ENCODE results near the gene ORC2.
"Not testable (repeated sequence)": the region's sequence is repeated elsewhere in the genome, so short reads cannot be mapped to it uniquely, and the experiment has no call there.

The ORC2 gene

DNA sequence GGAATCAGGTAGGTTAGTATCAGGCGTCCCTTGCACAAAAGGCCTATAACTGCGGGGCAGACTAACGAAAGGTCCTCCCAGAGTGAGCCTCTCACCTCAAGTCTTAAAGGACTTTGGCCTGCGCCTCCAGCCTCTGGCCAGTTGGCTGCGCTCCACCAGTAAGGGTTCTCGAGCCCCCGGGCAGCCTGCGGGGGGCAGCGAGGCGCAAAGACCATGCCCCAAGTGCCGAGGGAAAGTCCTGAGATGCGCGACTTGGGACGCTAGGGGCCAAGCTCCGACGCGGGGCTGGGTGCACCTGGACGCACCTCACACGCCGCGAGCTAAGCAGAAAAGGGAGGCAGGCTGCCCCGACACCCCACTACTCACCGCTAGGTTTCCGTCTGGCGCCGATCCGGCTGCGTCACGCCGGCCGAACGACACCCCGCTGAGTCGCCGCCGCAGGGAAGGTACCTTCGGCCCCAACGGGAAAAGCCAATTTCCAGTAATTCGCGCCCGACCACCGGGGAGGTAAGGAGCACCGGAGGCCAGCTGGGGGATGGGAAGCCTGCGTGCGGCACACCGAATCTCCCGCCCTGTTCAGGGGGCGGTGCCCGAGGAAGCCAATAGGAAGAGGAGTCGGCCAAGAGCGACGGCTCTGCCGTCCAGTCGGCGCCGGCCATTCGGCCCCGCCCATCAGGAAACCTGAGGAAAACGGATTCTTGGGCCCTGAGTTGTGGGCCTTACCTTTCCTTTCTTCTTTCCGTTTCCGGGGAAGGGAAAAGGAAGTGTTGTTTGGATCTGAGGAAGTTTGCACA is at the start of gene ORC2:
ORC2 (minus strand) TSS at position 537 of the 794 bp plus-strand sequence. CDS start 5,537 bp downstream, outside the sequence.
- DNase-seq = peak; percentile 88

DNA sequence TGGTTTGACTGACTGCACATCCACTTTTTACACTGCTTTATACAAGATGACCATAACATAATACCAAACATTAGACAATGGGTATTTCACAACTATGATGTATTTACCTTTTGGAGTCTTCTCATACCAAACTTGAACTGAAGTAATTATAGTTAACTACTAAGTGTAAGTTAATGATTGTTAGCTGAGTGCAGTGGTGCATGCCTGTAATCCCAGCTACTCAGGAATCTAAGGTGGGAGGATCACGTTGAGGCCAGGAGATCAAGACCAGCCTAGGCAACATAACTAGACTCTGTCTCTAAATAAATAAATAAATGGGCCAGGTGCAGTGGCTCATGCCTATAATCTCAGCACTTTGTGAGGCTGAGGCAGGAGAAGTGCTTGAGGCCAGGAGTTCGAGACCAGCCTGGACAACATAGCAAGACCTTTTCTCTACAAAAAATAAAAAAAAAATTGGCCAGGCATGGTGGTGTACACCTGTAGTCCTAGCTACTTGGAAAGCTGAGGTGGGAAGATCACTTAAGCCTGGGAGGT is 44.9 kb upstream of the ORC2 start:
- no peak for DNase-seq

DNA sequence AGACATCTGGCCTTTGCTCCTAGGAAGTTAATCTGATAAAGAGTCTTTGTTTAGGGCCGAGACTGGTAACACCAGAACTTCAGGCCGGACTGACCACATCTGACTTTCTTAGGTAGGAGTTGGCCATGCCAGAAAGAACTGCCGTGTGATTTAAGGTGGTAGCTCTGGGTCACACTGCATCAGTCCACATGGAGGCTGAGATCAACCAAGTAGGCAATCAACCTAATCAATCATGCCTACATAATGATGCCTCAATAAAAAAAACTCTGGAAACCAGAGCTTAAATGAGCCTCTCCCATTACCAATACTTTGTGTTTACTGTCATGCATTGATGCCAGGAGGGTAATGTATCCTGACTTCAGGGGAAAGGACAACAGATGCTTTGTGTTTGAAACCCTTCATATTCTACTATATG is 44.1 kb upstream of the ORC2 start:
- DNase-seq = no peak

DNA sequence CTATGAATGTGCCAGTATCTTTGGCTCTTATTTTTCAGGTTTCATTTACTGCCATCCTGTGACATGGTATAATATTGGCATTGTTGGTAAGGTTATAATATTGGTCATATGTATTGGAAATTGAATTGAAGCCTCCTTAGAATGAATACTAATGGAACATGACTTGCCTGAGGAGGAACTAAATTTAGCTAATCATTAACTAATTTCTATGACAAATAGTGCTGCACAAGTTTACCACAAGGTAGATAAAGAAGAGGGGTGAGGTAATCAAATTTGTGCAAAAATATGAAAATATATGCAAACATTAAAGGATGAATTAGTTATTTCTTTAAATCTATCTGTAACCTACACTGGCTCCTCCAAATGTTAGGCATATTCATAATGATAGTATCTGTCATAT is 43.2 kb upstream of the ORC2 start:
- DNase-seq = no peak

DNA sequence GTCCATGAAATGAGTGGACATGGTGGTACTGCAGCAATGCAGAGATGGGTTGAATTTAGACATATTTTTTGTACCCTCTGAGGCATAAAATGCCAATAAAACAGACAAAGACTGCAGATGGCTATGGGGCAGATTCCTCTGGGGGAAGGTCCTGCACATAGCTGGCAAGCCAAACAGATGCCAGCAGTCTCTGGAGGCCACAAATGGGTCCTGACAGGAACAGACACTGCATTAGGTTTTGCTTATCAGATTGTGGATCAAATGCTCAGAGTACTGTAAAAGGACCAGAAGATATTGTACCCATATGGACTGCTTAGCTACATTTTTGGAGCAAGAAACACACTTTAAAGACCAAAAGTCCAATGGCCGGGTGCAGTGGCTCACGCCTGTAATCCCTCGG is 40.9 kb upstream of the ORC2 start:
- DNase-seq = no peak

DNA sequence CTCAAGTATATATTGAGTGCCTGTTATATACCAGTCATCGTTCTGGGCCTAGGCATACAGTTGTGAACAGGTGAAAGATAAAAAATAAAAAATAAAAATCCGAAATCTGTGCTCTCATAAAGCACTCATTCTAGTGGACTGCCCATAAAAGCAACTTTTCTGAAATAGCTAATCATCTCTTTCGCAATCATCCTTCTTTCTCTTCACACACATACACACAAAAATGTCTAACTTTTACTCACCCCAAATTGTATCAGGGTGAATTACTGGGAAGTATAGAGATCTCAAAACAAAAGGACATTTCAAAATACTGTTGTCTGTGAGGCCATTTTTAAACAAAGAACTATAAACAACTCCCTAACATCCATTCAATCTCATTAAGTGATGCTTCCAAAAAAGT is 29.6 kb upstream of the ORC2 start:
- no peak for DNase-seq

DNA sequence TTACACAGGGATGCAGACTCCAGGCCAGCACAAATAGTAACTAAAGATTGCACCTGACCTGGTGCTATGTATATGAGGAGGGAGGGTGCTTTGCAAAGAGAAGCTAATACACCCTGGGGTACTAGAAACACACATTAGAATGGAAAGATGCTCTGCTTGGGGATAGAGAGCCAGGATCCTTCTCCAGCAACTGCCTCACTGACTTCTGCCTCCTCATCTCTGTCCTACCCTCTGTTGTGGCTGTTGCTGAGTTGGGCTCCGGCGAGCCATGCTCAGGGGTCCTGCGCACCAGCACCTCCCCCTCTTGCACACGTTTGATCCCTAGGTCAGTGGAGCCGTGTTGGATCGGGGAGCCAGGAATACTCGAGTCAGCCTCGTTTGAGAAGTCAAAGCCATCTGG is 23.7 kb upstream of the ORC2 start:
- no peak for DNase-seq

DNA sequence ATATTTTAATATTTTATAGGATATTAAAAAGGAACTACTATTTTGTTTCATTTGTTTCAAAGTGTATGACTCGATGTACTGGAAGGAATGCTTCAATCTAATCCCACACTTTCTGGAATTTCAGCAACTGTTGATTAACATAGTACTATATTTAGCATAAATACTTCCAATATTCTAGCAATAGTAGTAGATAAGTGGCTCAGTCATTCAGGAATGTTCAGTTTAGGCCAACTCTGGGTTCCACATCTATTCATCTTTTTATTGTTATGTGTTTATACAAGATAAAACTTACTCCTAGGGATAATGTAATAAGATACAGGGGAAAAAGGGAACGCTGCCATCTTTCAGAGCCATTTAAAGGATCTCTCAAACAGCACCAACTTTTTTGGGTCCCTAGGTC is 22.3 kb upstream of the ORC2 start:
- DNase-seq = no peak

DNA sequence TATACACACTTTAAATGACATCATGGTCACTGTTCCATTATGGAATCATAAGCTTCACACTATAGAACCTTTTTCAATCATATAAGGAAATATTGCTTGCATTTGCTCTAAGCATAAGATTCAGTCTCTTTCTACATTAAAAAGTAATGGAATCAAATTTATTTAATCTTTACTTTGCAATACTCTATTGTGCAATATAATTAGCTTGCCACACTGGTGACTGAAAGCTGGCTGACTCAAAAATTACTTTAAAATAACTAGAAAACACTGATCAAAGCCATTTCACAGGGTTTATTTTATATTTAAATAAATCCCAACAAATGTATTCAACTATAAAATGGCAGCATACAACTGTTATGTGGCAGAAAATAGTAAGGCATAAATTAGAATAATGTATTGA is 13.2 kb upstream of the ORC2 start:
- DNase-seq = no peak

DNA sequence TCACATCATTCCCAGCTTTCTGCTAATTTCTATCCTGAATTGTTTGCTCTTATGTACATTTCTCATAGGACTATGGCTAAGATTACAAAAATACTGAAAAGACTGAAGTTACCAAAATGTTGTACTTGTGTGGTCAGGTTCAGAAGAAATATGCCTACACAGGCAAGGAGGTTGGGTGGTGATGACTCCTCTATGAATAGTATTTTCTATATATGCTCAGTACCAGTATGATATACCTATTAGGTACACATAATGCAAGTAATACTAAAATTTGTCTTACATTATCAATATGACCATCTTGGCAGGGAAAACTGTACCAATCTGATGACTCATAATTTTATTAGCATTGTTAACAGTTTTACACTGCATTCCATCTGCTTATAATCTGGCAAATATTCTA is 12.2 kb upstream of the ORC2 start:
- no peak for DNase-seq

DNA sequence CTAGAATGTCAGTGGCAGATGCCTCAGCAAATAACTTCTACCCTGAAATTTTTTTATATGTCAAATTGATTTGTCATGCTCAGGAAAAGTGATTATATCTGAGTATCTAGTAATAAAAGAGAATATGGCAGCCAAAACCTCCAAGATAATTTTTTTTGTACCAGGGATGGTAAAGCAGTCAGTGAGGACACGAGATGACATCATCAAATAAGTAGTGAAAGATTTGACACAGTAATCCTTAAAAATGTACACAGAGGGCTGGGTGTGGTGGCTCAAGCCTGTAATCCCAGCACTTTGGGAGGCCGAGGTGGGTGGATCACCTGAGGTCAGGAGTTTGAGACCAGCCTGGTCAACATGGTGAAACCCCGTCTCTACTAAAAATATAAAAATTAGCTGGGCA is 6.6 kb upstream of the ORC2 start:
- DNase-seq = not testable (repeated sequence)

DNA sequence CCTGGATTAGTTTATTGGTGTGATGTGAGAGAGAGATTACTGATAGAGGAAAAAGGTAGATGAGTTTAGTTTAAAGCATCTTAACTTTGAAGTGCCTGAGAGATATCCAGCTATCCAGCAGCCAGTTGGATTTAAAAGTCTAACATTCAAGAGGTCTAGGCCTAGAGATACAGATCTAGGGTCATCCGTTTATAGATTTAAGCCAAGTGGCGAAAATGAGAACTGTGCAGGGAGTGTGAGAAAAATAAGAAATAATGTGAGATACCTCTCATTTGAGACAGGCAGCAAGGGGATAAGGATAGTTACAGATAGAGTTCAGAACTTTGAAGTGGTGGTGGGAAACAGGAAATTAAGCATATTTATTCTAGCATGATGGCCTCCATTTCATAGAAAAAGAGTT is 5.3 kb upstream of the ORC2 start:
- DNase-seq = no peak

DNA sequence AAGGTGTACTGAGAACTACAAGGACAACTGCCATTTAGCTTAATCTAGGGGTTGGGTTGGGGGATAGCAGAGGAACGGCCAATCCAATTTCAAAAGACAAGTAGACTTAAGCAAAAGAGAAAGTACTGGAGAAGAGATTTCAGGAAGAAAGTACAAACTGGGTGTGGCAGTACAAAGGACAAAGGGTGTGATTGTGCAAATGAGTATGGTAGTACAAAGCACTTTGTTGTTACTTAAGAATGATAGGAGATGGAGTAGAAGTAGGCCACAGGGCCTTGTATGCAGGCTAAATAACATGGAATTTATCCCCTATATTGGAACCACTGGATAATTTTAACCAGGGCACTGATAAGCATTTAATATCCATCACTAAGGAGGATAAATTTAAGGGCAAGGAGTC is 4.7 kb upstream of the ORC2 start:
- no peak for DNase-seq

DNA sequence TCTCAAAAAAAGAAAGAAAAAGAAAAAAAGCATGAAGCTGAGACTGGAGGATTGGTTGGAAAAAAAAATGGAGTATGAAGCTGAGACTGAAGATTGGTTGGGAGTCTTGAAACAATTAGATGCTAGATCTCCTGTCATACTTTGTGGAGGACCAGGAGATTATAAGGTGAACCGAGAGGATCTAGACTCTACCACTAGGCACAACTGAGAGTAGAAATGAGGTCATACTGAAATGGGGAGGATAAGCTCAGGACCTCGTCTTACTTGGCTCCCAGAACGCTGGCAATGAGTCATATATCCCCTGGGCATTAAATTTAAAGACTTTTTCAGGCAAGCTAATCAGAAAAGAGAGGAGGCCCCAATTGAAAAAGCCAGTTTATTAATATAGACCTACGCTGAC is 3.3 kb upstream of the ORC2 start:
- no peak for DNase-seq

DNA sequence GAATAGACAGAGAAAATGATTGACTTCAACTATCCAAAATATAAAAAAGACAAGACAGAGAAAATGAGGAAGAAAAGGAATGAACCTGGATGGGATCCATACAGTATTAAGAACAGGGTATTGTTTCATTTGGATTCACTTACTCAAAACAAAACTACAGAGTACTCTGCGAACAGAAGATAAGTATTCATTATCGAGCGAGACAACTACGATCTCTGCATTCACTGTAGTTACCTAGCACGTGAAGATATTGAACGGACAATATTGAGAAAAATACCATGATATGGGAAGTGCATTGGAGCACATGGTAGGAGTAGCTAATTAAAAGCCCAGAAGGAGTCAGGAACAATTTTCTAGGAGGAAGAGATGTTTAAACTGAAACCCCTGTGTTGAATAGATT is 1.0 kb upstream of the ORC2 start:
- no peak for DNase-seq

DNA sequence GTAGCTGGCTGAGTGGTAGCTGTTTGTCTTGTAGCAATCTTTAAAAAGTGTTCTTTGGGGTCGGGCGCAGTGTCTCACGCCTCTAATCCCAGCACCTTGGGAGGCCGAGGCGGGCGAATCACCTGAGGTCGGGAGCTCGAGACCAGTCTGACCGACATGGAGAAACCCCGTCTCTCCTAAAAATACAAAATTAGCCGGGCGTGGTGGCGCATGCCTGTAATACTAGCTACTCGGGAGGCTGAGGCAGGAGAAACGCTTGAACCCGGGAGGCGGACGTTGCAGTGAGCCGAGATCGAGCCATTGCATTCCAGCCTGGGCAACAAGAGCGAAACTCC is 425 bp upstream of the ORC2 start:
- DNase-seq = not testable (repeated sequence)

DNA sequence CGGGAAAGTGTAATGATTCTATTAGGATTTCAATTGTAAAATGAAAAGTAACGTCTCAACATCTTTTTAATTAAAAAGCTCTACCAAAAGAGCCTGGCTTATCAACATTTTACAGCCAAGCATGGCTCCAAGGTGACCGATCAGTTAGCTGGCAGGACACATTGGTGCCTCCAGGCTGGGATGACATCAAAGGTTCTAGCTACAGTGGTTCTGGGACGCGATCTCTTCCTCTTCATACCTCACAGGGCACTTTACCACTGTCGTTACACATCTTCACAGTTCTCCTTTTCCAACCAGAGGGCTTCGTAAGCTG is 693 bp downstream of the ORC2 start:
- no peak for DNase-seq

DNA sequence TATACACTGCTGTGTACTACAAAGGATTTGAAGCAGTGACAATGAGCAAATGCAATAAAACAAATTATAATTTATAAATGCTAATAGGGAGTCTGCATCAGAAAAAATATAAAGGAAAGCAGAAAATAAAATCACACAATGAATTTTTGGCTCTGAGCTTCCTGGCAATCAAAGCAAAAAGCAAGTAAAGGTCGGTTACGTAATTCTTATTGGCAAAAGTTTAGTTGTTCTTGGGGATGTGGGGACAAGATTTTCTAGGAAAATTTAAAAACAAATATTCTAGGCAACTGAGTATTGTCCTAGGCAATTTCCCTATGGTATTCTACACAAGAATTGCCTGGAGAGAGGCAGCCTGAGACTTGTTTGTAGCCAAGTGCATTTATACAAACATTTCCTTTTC is 1.8 kb downstream of the ORC2 start:
- DNase-seq = no peak

DNA sequence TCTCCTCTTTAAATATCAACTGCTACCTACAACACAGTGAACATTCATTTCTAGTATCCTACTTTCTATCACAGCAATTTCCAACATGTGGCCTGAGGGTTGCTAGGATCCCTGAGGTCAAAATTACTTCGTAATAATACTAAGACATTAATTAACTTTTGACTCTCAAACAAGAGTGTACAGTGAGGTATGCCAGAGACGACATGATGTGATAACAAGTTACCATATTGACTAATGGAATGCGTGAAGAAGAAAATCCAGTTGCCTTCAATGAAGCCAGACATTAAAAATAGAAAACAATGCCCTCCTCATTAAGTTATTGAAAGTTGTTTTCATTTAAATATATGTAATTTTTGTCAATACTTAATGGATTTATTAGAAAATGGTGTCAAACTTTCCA is 13.1 kb downstream of the ORC2 start:
- no peak for DNase-seq

DNA sequence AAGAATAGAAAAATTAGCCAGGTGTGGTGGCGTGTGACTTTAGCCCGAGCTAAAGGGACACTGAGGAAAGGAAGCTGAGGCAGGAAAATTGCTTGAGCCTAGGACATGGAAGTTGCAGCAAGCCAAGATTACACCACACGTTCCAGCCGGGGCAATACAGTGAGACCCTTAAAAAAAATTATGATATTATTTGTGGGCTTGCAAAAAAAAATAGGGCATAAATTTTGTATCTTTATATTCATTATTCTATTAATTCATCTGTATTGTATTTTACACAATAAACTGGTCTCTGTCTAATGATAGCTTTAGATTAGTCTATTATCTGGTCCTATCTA is 18.1 kb downstream of the ORC2 start:
- no peak for DNase-seq

DNA sequence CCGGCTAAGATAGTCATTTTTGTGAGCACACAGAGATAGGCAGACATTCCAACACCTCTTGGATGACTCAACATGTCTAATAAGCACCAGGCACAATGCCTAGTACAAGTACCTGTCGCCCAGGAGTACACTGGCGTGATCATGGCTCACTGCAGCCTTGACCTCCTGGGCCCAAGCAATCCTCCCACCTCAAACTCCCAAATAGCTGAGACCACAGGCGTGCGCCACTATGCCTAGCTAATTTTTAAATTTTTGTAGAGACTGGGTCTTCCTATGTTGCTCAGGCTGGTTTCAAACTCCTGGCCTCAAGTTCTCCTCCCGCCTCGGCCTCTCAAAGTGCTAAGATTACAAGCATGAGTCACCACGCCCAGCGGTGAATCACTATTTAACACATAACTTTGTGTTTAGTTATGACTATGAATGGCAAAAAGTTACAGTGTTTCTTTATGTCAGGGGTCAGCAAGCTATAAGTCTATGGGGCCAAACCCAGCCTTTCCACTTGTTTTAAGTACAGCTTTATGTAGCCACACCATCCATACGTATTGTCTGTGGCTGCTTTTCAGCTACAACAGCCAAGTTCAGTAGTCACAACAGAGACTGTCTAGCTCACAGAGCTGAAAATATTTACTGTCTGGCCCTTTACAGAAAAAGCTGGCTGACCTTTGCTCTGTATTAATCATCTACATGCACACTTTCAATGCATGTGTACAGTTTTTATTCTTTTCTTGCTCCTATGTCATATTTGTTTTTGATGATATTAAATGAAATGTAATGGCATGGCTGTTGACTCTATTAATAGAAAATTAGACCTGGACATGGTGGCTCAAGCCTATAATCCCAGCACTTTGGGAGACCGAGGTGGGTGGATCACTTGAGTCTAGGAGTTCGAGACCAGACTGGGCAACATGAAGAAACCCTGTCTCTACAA is 18.7 kb downstream of the ORC2 start:
- DNase-seq = no peak

DNA sequence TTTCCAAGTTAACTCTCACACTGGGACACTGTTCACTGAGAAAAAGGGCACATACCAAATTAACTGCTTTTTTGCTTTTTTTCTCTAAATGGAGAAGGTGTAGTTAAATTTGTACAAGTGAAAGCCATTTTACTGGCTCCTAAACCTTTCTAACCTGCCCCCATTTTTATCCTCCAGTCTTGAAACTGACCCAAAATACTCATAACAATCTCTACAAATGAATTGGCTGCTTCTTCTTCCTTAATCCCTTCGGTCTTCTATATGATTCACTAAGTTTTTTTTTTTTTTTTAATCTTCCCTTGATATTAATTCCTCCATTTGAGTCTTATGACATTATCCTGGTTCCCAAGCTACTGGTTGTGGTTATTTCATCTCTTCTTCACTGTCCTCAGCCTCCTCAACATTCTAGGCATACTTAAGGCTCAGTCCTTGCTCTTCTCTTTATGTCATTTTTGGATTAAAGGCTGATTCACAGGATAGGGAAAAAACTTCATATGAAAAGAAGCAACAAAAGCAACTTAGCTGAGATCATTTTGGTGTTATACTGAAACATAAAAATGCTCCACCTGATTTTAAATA is 19.8 kb downstream of the ORC2 start:
- no peak for DNase-seq

DNA sequence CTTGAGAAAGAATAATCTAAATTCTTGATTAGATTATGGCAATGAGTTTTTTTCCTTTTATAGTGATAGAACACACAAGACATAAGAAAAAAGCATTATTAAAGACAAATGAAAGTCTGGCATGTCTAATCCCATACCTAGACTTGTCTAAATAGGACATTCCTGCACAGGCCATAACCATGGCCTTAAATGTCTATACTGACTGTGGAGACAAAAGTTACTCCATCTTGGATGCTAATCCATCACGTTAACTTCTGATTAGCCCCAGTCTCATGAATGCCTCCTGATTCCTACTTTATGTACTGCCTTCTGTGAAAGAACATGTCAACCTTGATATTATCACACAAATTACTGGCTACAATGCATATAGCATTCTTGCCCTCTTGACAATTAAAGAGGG is 23.6 kb downstream of the ORC2 start:
- no peak for DNase-seq

Data from NCI-H510A (cell line).